ENCODE measurements around the gene TMEM53. TPM values are rescaled to one million over a fixed set of nuclear protein-coding genes. Genes with fewer than 3 reads are reported as not detected.
"Not testable (repeated sequence)": the region's sequence is repeated elsewhere in the genome, so short reads cannot be mapped to it uniquely, and the experiment has no call there.

TMEM53 gene
- total RNA-seq, 1 experiment from 2014 or later = 9.0 TPM

GRCh38 chr1:44707112-44707881 lies 33.0 kb upstream of the TMEM53 start:
- no peaks in the 10 kb centered on the region for H3K36me3 ChIP-seq (replicated peaks; ENCODE audit: control insufficient read depth, insufficient read depth, low read length)
- no peaks in the 10 kb centered on the region for H3K27me3 ChIP-seq (ENCODE audit: control insufficient read depth, insufficient read depth, low read length)

DNA sequence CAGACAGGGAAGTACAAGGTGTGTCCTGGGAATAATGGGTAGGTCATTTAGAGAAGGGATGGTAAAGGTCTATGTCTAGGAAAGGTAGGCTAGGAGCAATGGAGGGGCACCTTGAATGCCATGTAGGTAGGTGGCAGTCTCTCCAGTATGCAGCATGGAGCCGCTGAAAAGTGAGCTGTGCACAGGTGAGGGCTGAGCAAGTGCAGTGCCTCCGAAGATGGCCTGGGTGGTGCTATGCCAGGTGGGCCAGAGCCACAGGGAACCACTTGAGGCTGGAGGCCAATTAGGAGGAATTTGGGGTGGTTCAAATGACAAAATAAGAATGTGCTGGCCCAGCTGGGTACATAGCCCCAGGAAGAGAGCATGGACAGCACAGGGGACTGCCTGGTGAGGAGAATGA lies 31.7 kb upstream of the TMEM53 start:
- H3K36me3 ChIP-seq (replicated peaks; ENCODE audit: control insufficient read depth, insufficient read depth, low read length) = no peaks in the 10 kb centered on the region
- H3K4me3 ChIP-seq (ENCODE audit: insufficient read depth, low read depth, low read length) = no peak overlapping the region
- H3K27me3 ChIP-seq (ENCODE audit: control insufficient read depth, insufficient read depth, low read length) = no peaks in the 10 kb centered on the region
- no peak for DNase-seq

More at GRCh38 chr1:44707112-44707881, 33.0 kb upstream of the TMEM53 start:
- no peak for DNase-seq
- H3K4me3 ChIP-seq (ENCODE audit: insufficient read depth, low read depth, low read length) = no peak overlapping the region

DNA sequence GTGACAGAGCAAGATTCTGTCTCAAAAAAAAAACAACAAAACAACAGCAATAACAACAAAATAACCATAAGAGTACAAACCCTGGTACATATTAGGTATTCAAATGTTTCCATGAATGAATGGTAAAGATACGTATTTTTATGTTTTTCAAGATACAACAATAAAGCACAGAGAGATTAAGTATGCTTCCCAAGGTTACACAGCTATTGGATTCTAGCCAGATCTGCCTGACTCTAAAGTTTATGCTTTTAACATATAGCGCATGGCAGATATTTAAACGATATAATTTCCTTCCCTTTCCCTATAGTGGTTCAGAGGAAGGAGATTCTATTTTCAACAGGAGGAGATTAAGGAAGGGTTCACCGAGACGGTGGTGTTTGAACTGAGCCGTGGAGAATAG lies 31.2 kb upstream of the TMEM53 start:
- no peaks in the 10 kb centered on the region for H3K27me3 ChIP-seq (ENCODE audit: control insufficient read depth, insufficient read depth, low read length)
- DNase-seq = no peak
- no peaks in the 10 kb centered on the region for H3K36me3 ChIP-seq (replicated peaks; ENCODE audit: control insufficient read depth, insufficient read depth, low read length)
- H3K4me3 ChIP-seq (ENCODE audit: insufficient read depth, low read depth, low read length) = no peak overlapping the region

DNA sequence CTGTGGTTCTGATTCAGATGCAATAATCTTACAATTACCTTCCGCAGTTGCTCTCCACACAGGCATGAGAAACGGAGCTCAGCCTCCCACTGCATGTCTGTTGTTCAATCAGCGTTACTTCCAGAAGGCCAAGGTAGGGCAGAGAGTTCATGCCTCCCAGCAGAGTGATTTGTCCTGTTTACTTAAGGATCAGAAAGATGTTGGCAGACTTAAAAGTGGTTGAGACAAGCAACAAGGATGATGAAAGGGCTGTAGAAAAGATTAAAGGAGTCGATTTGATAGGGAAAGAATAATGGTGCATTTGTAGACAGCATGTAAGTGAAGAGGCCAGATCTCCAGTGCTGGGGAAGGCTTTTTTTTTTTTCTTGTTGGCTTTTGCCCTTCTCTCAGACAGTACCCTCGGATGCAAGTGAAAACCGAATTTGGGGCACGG lies 26.9 kb upstream of the TMEM53 start:
- no peak overlapping the region for H3K4me3 ChIP-seq (ENCODE audit: insufficient read depth, low read depth, low read length)
- H3K27me3 ChIP-seq (ENCODE audit: control insufficient read depth, insufficient read depth, low read length) = no peaks in the 10 kb centered on the region
- DNase-seq = no peak
- no peaks in the 10 kb centered on the region for H3K36me3 ChIP-seq (replicated peaks; ENCODE audit: control insufficient read depth, insufficient read depth, low read length)

GRCh38 chr1:44700573-44700972 lies 26.3 kb upstream of the TMEM53 start:
- DNase-seq = no peak
- H3K27me3 ChIP-seq (ENCODE audit: control insufficient read depth, insufficient read depth, low read length) = no peaks in the 10 kb centered on the region

DNA sequence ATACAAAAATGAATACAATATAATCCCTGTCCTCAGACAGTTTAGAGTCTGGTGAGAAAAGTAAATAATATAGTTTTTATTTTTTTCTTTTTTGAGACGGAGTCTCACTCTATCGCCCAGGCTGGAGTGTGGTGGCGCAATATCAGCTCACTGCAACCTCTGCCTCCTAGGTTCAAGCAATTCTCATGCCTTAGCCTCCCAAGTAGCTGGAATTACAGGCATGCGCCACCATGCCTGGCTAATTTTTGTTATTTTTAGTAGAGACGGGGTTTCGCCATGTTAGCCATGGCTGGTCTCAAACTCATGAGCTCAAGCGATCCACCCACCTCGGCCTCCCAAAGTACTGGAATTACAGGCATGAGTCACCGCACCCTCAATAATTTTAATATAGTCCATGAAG lies 25.1 kb upstream of the TMEM53 start:
- not testable (repeated sequence) for H3K36me3 ChIP-seq (replicated peaks; ENCODE audit: control insufficient read depth, insufficient read depth, low read length); DNase-seq; H3K4me3 ChIP-seq (ENCODE audit: insufficient read depth, low read depth, low read length); H3K27me3 ChIP-seq (ENCODE audit: control insufficient read depth, insufficient read depth, low read length)

More at GRCh38 chr1:44700573-44700972, 26.3 kb upstream of the TMEM53 start:
- Histone ChIP-seq H3K36me3 (replicated peaks; ENCODE audit: control insufficient read depth, insufficient read depth, low read length) (no peaks in the 10 kb centered on the region), H3K4me3 (ENCODE audit: insufficient read depth, low read depth, low read length) (no peak overlapping the region)

DNA sequence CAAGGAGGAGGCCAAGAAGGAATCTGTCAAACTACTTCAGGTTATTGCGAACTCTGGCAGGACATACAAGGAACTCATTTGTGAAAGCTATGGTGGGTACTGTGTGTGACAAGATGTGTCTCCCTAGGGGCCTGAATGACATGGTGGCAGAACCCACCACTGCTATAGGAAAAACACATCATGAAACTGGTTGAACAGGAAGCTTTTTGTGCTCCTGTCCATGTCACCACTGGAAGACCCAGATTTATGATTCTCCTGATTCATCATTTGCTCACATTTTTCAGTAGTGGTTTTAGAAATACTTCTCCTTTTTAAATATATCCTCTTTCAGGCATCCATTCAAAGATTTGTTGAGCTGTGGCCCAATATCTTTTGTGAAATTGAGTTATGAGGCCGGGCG lies 23.9 kb upstream of the TMEM53 start:
- no peaks in the 10 kb centered on the region for H3K27me3 ChIP-seq (ENCODE audit: control insufficient read depth, insufficient read depth, low read length)
- H3K36me3 ChIP-seq (replicated peaks; ENCODE audit: control insufficient read depth, insufficient read depth, low read length) = no peaks in the 10 kb centered on the region
- DNase-seq = no peak
- no peak overlapping the region for H3K4me3 ChIP-seq (ENCODE audit: insufficient read depth, low read depth, low read length)

- H3K4me3 ChIP-seq (ENCODE audit: insufficient read depth, low read depth, low read length) = no peak overlapping the region
- no peak for DNase-seq
- H3K27me3 ChIP-seq (ENCODE audit: control insufficient read depth, insufficient read depth, low read length) = no peaks in the 10 kb centered on the region
- no peaks in the 10 kb centered on the region for H3K36me3 ChIP-seq (replicated peaks; ENCODE audit: control insufficient read depth, insufficient read depth, low read length)
Observed at GRCh38 chr1:44696789-44697345, 22.6 kb upstream of the TMEM53 start.

DNA sequence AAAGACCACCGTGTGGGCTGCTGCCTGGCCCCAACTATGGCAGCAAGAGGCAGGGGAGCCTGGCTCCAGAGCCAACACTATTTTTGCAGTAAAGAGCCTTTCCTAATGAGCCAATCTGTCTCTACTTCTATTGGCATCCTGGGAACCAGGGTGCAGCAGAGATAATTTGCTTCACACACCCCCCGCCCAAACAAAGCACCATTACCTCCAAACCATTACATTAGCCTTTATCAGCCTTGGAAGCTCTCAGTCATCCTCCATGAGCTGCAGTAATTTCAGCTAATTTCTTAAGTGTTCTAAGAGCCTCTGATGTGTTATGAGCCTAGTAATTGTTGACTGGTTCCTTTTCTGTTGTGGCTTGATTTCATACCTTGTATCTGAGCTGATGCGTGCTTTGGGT lies 21.8 kb upstream of the TMEM53 start:
- DNase-seq = no peak
- Histone ChIP-seq H3K4me3 (ENCODE audit: insufficient read depth, low read depth, low read length) (no peak overlapping the region), H3K27me3 (ENCODE audit: control insufficient read depth, insufficient read depth, low read length) (no peaks in the 10 kb centered on the region), H3K36me3 (replicated peaks; ENCODE audit: control insufficient read depth, insufficient read depth, low read length) (no peaks in the 10 kb centered on the region)

DNA sequence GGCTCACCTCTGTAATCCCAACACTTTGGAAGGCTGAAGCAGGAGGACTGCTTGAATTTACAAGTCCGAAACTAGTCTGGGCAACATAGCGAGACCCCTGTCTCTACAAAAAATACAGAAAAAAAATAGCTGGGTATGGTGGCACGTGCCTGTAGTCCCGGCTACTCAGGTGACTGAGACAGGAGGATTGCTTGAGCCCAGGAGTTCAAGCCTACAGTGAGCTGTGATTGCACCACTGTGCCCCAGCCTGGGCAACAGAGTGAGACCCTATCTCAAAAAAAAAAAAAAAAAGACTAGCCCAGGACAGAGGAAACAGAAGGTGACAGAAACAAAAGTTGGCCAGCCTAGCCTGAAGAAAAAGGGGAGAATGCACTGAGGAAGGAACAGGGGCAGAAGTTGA lies 21.4 kb upstream of the TMEM53 start:
- DNase-seq = no peak
- no peaks in the 10 kb centered on the region for H3K36me3 ChIP-seq (replicated peaks; ENCODE audit: control insufficient read depth, insufficient read depth, low read length)
- no peak overlapping the region for H3K4me3 ChIP-seq (ENCODE audit: insufficient read depth, low read depth, low read length)
- H3K27me3 ChIP-seq (ENCODE audit: control insufficient read depth, insufficient read depth, low read length) = no peaks in the 10 kb centered on the region

GRCh38 chr1:44694863-44695478 lies 20.7 kb upstream of the TMEM53 start:
- Histone ChIP-seq H3K27me3 (ENCODE audit: control insufficient read depth, insufficient read depth, low read length) (no peaks in the 10 kb centered on the region), H3K36me3 (replicated peaks; ENCODE audit: control insufficient read depth, insufficient read depth, low read length) (no peaks in the 10 kb centered on the region), H3K4me3 (ENCODE audit: insufficient read depth, low read depth, low read length) (no peak overlapping the region)
- no peak for DNase-seq

DNA sequence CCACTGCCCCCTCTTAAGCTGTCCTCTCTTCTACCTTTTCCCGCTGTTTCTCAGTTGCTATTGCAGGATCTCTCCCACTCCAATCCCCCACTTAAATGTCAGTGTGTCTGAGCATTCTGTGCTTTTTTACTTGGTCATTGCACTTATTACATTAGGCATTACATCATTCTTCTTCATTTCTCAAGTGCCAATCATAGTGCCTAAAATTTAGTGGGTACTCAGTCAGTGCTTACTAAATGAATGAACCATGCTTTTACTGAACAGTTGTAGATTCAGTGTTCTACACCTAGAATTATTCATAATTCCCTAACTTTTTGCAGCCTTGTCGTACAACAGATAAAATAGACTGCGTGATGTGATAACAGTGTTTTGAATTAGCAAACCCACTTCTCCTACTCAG lies 19.6 kb upstream of the TMEM53 start:
- Histone ChIP-seq H3K4me3 (ENCODE audit: insufficient read depth, low read depth, low read length) (no peak overlapping the region), H3K36me3 (replicated peaks; ENCODE audit: control insufficient read depth, insufficient read depth, low read length) (no peaks in the 10 kb centered on the region), H3K27me3 (ENCODE audit: control insufficient read depth, insufficient read depth, low read length) (no peaks in the 10 kb centered on the region)
- no peak for DNase-seq

DNA sequence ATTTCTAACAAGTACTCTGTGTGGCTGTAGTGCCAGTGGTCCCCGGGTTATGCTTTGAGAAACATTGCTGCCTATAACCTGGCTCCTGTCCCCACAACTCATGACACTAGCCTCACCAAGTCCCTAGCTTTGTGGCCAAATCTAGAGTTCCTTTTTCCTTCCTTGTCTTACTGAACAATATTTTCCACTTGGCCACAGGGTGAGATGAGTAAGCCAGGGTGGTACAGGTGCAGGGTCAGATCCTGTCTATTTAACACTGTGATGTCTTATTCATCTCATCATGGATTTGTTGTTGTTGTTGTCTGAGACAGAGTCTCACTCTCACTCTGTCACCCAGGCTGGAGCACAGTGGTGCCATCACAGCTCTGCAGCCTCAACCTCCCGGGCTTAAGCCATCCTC lies 18.9 kb upstream of the TMEM53 start:
- H3K27me3 ChIP-seq (ENCODE audit: control insufficient read depth, insufficient read depth, low read length) = no peaks in the 10 kb centered on the region
- DNase-seq = no peak
- no peaks in the 10 kb centered on the region for H3K36me3 ChIP-seq (replicated peaks; ENCODE audit: control insufficient read depth, insufficient read depth, low read length)
- no peak overlapping the region for H3K4me3 ChIP-seq (ENCODE audit: insufficient read depth, low read depth, low read length)

GRCh38 chr1:44689447-44689765 lies 15.1 kb upstream of the TMEM53 start:
- no peaks in the 10 kb centered on the region for H3K36me3 ChIP-seq (replicated peaks; ENCODE audit: control insufficient read depth, insufficient read depth, low read length)
- DNase-seq = no peak
- H3K27me3 ChIP-seq (ENCODE audit: control insufficient read depth, insufficient read depth, low read length) = no peaks in the 10 kb centered on the region
- no peak overlapping the region for H3K4me3 ChIP-seq (ENCODE audit: insufficient read depth, low read depth, low read length)

- Histone ChIP-seq H3K36me3 (replicated peaks; ENCODE audit: control insufficient read depth, insufficient read depth, low read length) (no peaks in the 10 kb centered on the region), H3K27me3 (ENCODE audit: control insufficient read depth, insufficient read depth, low read length) (no peaks in the 10 kb centered on the region), H3K4me3 (ENCODE audit: insufficient read depth, low read depth, low read length) (no peak overlapping the region)
- no peak for DNase-seq
Observed at GRCh38 chr1:44688760-44689446, 14.6 kb upstream of the TMEM53 start.

Data from H7 (cell line).